ENCODE data around the gene EEF2K.
A peak's percentile ranks its signal among the peaks of the same experiment; 100 is the strongest.
"Not testable (repeated sequence)": the region's sequence is repeated elsewhere in the genome, so short reads cannot be mapped to it uniquely, and the experiment has no call there.

Gene EEF2K

GRCh38 chr16:22195445-22195694 is 10.7 kb upstream of the EEF2K start:
- Histone ChIP-seq H3K79me2 (no peaks in the 10 kb centered on the region), H3K27ac (peak overlapping the region; percentile 60), H3K9me3 (ENCODE audit: control insufficient read depth, low read length) (no peaks in the 10 kb centered on the region), H3K4me3 (ENCODE audit: low read depth, low read length) (peak overlapping the region; percentile 52), H3K4me2 (ENCODE audit: low read length) (peak overlapping the region; percentile 86), H3K9ac (no peak overlapping the region), H3K4me1 (no peaks in the 10 kb centered on the region), H3K36me3 (ENCODE audit: control insufficient read depth, insufficient read depth, low read length) (no peaks in the 10 kb centered on the region), H2AFZ (no peak overlapping the region), H3K27me3 (ENCODE audit: control insufficient read depth, insufficient read depth, low read length) (no peaks in the 10 kb centered on the region)
- TF ChIP-seq, protein P1, sequence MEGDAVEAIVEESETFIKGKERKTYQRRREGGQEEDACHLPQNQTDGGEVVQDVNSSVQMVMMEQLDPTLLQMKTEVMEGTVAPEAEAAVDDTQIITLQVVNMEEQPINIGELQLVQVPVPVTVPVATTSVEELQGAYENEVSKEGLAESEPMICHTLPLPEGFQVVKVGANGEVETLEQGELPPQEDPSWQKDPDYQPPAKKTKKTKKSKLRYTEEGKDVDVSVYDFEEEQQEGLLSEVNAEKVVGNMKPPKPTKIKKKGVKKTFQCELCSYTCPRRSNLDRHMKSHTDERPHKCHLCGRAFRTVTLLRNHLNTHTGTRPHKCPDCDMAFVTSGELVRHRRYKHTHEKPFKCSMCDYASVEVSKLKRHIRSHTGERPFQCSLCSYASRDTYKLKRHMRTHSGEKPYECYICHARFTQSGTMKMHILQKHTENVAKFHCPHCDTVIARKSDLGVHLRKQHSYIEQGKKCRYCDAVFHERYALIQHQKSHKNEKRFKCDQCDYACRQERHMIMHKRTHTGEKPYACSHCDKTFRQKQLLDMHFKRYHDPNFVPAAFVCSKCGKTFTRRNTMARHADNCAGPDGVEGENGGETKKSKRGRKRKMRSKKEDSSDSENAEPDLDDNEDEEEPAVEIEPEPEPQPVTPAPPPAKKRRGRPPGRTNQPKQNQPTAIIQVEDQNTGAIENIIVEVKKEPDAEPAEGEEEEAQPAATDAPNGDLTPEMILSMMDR (IDR thresholded peaks at IDR 0.05) = no peak

- H3K4me1 ChIP-seq = no peaks in the 10 kb centered on the region
- H3K4me2 ChIP-seq (ENCODE audit: low read length) = peak overlapping the region; percentile 86
- no peaks in the 10 kb centered on the region for H3K79me2 ChIP-seq
- H3K36me3 ChIP-seq (ENCODE audit: control insufficient read depth, insufficient read depth, low read length) = no peaks in the 10 kb centered on the region
- no peak overlapping the region for H3K9ac ChIP-seq
- peak overlapping the region; percentile 60 for H3K27ac ChIP-seq
- H3K9me3 ChIP-seq (ENCODE audit: control insufficient read depth, low read length) = no peaks in the 10 kb centered on the region
- peak overlapping the region; percentile 76 for H2AFZ ChIP-seq
- H3K27me3 ChIP-seq (ENCODE audit: control insufficient read depth, insufficient read depth, low read length) = no peaks in the 10 kb centered on the region
- H3K4me3 ChIP-seq (ENCODE audit: low read depth, low read length) = peak overlapping the region; percentile 52
- TF ChIP-seq, protein P1 (IDR thresholded peaks at IDR 0.05) = peak; percentile 95
These were observed 10.2 kb upstream of the EEF2K start for GRCh38 chr16:22195695-22196558.

- not testable (repeated sequence) for H2AFZ ChIP-seq; H3K4me3 ChIP-seq (ENCODE audit: low read depth, low read length); H3K4me1 ChIP-seq; H3K27me3 ChIP-seq (ENCODE audit: control insufficient read depth, insufficient read depth, low read length); H3K9me3 ChIP-seq (ENCODE audit: control insufficient read depth, low read length); H3K9ac ChIP-seq; H3K4me2 ChIP-seq (ENCODE audit: low read length); H3K79me2 ChIP-seq; H3K27ac ChIP-seq; H3K36me3 ChIP-seq (ENCODE audit: control insufficient read depth, insufficient read depth, low read length)
These were observed 9.4 kb upstream of the EEF2K start for GRCh38 chr16:22196559-22197168.

- Histone ChIP-seq H3K4me1 (no peaks in the 10 kb centered on the region), H3K27ac (peak overlapping the region; percentile 64), H3K9ac (no peak overlapping the region), H3K27me3 (ENCODE audit: control insufficient read depth, insufficient read depth, low read length) (no peaks in the 10 kb centered on the region), H3K4me3 (ENCODE audit: low read depth, low read length) (no peak overlapping the region), H3K36me3 (ENCODE audit: control insufficient read depth, insufficient read depth, low read length) (no peaks in the 10 kb centered on the region), H2AFZ (peak overlapping the region; percentile 82), H3K9me3 (ENCODE audit: control insufficient read depth, low read length) (no peaks in the 10 kb centered on the region), H3K4me2 (ENCODE audit: low read length) (no peak overlapping the region), H3K79me2 (no peaks in the 10 kb centered on the region)
- TF ChIP-seq, protein P1 (IDR thresholded peaks at IDR 0.05) = no peak
These were observed 7.4 kb upstream of the EEF2K start for GRCh38 chr16:22198547-22199293.

- Histone ChIP-seq H3K27ac (no peak overlapping the region), H3K79me2 (peaks cover under 1% of the 10 kb centered on the region), H3K9ac (no peak overlapping the region), H3K4me2 (ENCODE audit: low read length) (no peak overlapping the region), H3K9me3 (ENCODE audit: control insufficient read depth, low read length) (no peaks in the 10 kb centered on the region), H3K27me3 (ENCODE audit: control insufficient read depth, insufficient read depth, low read length) (no peaks in the 10 kb centered on the region), H3K4me3 (ENCODE audit: low read depth, low read length) (no peak overlapping the region), H3K36me3 (ENCODE audit: control insufficient read depth, insufficient read depth, low read length) (no peaks in the 10 kb centered on the region), H2AFZ (no peak overlapping the region), H3K4me1 (peaks cover 3% of the 10 kb centered on the region)
- TF ChIP-seq, protein P1 (IDR thresholded peaks at IDR 0.05) = no peak
These were observed 3.8 kb upstream of the EEF2K start for GRCh38 chr16:22202261-22202637.
